NB4 (cell line): Measurements from ENCODE around the gene UFD1.

Experiments used
- DNase-seq: peaks from one replicate; pipeline ENCODE4 v3.0.0; 2010; ENCODE audit warnings: low read depth
- H3K4me3 ChIP-seq: one replicate; pipeline ENCODE4 v1.5.1; 2011; ENCODE audit warnings: mild to moderate bottlenecking, low read depth, low read length, moderate library complexity
- CTCF ChIP-seq: IDR thresholded peaks from one replicate; pipeline ENCODE4 v1.5.1; 2012; ENCODE audit warnings: low read depth, low read length
- MAX ChIP-seq: IDR thresholded peaks from 2 replicates; pipeline ENCODE4 v1.6.1; 2011; ENCODE audit warnings: low read depth, low read length
- MYC ChIP-seq: IDR thresholded peaks from 2 replicates; pipeline ENCODE4 v1.6.1; 2011; ENCODE audit warnings: low read depth, low read length
- POLR2A ChIP-seq: IDR thresholded peaks from 2 replicates; pipeline ENCODE4 v1.6.1; 2011; ENCODE audit warnings: mild to moderate bottlenecking; ENCODE audit not compliant: insufficient read length; ENCODE audit errors: extremely low read depth

UFD1 gene

GRCh38 chr22:19495562-19496323, 16.8 kb upstream of the UFD1 start:
- DNase-seq: peak; percentile 50
- TF ChIP-seq POLR2A: no peak
- no peak for TF ChIP-seq MAX
- no peak for TF ChIP-seq CTCF
- no peak for TF ChIP-seq MYC
- no peak overlapping the region for H3K4me3 ChIP-seq

- TF ChIP-seq CTCF: no peak
- TF ChIP-seq POLR2A: no peak
- TF ChIP-seq MYC: no peak
- no peak for TF ChIP-seq MAX
- DNase-seq: no peak
Observed at GRCh38 chr22:19494676-19495173, 15.7 kb upstream of the UFD1 start.

GRCh38 chr22:19494001-19494560, 15.1 kb upstream of the UFD1 start:
- DNase-seq: no peak
- TF ChIP-seq CTCF (no peak), MAX (no peak), POLR2A (no peak), MYC (no peak)
- H3K4me3 ChIP-seq: no peak overlapping the region

More at GRCh38 chr22:19494676-19495173, 15.7 kb upstream of the UFD1 start:
- H3K4me3 ChIP-seq: no peak overlapping the region

- no peak overlapping the region for H3K4me3 ChIP-seq
- TF ChIP-seq CTCF (no peak), MYC (no peak), MAX (no peak), POLR2A (no peak)
- DNase-seq: no peak
Observed at GRCh38 chr22:19492504-19493174, 13.6 kb upstream of the UFD1 start.

GRCh38 chr22:19490628-19491230, 11.7 kb upstream of the UFD1 start:
- TF ChIP-seq CTCF: no peak
- no peak for TF ChIP-seq POLR2A
- no peak for TF ChIP-seq MAX
- TF ChIP-seq MYC: no peak
- H3K4me3 ChIP-seq: no peak overlapping the region
- no peak for DNase-seq
